ENCODE results near the gene CC2D1B. TPM values are rescaled to one million over a fixed set of nuclear protein-coding genes. Genes with fewer than 3 reads are reported as not detected.

CC2D1B gene
- polyA plus RNA-seq, 1 donor: 24.2 TPM

DNA sequence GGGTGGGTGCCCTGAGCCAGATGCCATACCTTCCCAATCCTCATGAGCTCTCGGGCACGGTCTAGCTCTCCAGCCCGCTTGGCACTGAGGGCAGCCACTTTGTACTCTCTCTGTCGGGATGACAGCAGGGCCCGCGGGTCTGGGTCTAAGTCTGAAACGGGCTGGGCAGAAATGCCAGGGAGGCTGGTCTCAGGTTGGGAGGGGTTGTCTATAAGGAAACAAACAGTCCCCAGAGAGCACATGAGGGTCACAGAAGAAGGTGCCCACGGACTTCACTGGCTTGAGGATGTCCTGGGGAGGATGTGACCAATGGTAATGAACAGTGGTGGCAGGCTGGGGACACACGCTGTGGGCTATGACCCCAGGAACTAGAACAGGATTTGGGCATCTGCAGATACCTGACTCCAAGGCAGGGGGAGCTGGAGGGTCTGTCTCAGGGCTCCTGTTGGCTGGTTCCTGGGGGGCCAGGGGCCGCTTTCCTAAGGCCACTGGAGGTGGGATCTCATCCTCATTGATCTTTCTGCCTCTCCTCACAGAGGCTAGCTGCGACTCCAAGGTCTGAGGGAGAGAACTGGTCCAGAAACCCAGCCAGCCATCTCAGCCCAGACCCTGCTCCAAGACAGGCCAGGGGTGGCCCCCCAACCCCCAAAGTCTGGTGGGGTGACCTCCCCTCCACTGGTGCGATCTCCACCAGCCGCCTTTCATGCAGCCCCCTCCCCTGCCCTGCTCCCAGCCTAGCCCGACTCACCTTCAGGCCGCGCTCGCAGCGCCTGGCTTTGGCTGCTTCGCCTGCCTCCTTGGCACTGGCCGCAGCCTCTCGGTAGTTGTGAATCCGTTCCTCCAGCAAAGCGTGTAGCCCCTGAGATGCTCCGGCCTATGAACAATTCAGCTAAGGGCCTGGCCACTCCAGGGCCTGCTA, 6.1 kb downstream of the CC2D1B start:
- Histone ChIP-seq H3K27ac (ENCODE audit: low read length) (no peak overlapping the region), H3K4me3 (ENCODE audit: low read length) (no peak overlapping the region), H3K36me3 (ENCODE audit: control insufficient read depth, insufficient read depth, low read length) (peaks cover 89% of the 10 kb centered on the region), H3K9me3 (ENCODE audit: control insufficient read depth, low read depth, low read length) (no peaks in the 10 kb centered on the region), H3K4me1 (ENCODE audit: control insufficient read depth, insufficient read depth, low read length) (peaks cover 6% of the 10 kb centered on the region), H3K27me3 (ENCODE audit: control insufficient read depth, insufficient read depth, low read length) (no peaks in the 10 kb centered on the region)
- DNase-seq: no peak
- no CpG with 5 or more reads among the region's 24 CpGs for WGBS (ENCODE audit: insufficient coverage, low lambda C conversion rate)

- H3K4me3 ChIP-seq (ENCODE audit: low read length): no peak overlapping the region
- H3K9me3 ChIP-seq (ENCODE audit: control insufficient read depth, low read depth, low read length): no peaks in the 10 kb centered on the region
- H3K27me3 ChIP-seq (ENCODE audit: control insufficient read depth, insufficient read depth, low read length): no peaks in the 10 kb centered on the region
- no peaks in the 10 kb centered on the region for H3K4me1 ChIP-seq (ENCODE audit: control insufficient read depth, insufficient read depth, low read length)
- no peak for DNase-seq
- no CpG with 5 or more reads among the region's 18 CpGs for WGBS (ENCODE audit: insufficient coverage, low lambda C conversion rate)
- H3K36me3 ChIP-seq (ENCODE audit: control insufficient read depth, insufficient read depth, low read length): peaks cover 95% of the 10 kb centered on the region
- H3K27ac ChIP-seq (ENCODE audit: low read length): no peak overlapping the region
Measured at GRCh38 chr1:52358851-52359497, 7.0 kb downstream of the CC2D1B start.

DNA sequence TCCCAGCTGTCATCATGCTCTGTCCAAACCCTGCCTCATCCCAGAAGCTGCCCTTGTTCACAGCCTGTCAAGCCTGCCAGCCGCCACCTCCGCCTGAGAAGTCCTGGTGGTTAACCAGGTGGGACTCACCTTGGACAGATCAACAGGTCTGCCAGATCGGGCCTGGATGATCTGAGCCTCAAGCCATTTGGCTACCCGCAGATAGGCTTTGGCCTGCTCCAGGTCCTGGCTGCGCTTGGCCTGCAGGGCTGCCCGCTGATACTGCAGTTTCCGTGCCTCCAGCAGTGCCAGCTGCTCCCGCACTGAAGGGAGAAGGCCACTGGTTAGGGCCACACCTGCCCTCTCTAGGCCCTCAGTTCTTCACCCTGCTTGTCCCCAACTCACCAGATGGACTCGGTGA, 8.6 kb downstream of the CC2D1B start:
- no peak for DNase-seq
- no CpG with 5 or more reads among the region's 9 CpGs for WGBS (ENCODE audit: insufficient coverage, low lambda C conversion rate)
- Histone ChIP-seq H3K36me3 (ENCODE audit: control insufficient read depth, insufficient read depth, low read length) (peaks cover 100% of the 10 kb centered on the region), H3K27ac (ENCODE audit: low read length) (no peak overlapping the region), H3K27me3 (ENCODE audit: control insufficient read depth, insufficient read depth, low read length) (no peaks in the 10 kb centered on the region), H3K4me3 (ENCODE audit: low read length) (no peak overlapping the region), H3K4me1 (ENCODE audit: control insufficient read depth, insufficient read depth, low read length) (no peaks in the 10 kb centered on the region), H3K9me3 (ENCODE audit: control insufficient read depth, low read depth, low read length) (no peaks in the 10 kb centered on the region)

DNA sequence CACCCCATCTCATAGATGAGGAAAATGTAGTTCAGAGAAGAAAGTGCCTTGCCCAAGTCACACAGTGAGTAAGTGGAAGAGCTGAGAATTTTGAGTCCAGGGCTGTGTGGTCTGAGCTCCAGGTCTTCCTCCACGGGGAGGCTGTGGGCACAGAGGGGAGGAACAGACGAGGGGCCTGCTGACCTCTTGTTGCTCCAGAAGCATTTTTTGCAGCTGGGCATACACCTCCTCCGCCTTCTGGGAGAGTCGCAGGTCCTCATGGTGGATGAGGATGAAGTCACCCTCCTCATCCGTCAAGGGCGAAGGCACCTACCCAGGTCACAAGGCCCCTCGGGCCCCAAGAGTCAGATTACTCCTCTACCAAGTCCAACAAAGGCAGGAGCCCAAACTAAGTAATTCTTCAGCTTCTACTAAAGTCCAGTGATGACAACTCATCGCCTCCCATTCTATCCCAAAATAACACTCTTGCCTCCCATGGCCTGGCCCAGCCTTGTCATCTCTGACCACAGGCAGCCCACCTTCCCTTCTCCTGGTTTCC, 9.1 kb downstream of the CC2D1B start:
- WGBS (ENCODE audit: insufficient coverage, low lambda C conversion rate): no CpG with 5 or more reads among the region's 8 CpGs
- H3K9me3 ChIP-seq (ENCODE audit: control insufficient read depth, low read depth, low read length): no peaks in the 10 kb centered on the region
- no peaks in the 10 kb centered on the region for H3K27me3 ChIP-seq (ENCODE audit: control insufficient read depth, insufficient read depth, low read length)
- no peaks in the 10 kb centered on the region for H3K4me1 ChIP-seq (ENCODE audit: control insufficient read depth, insufficient read depth, low read length)
- no peak for DNase-seq
- no peak overlapping the region for H3K27ac ChIP-seq (ENCODE audit: low read length)
- peaks cover 95% of the 10 kb centered on the region for H3K36me3 ChIP-seq (ENCODE audit: control insufficient read depth, insufficient read depth, low read length)
- H3K4me3 ChIP-seq (ENCODE audit: low read length): no peak overlapping the region

GRCh38 chr1:52355847-52356505, 10.0 kb downstream of the CC2D1B start:
- peaks cover 86% of the 10 kb centered on the region for H3K36me3 ChIP-seq (ENCODE audit: control insufficient read depth, insufficient read depth, low read length)
- no peaks in the 10 kb centered on the region for H3K4me1 ChIP-seq (ENCODE audit: control insufficient read depth, insufficient read depth, low read length)
- H3K4me3 ChIP-seq (ENCODE audit: low read length): no peak overlapping the region
- H3K27me3 ChIP-seq (ENCODE audit: control insufficient read depth, insufficient read depth, low read length): no peaks in the 10 kb centered on the region
- no peaks in the 10 kb centered on the region for H3K9me3 ChIP-seq (ENCODE audit: control insufficient read depth, low read depth, low read length)
- no CpG with 5 or more reads among the region's 11 CpGs for WGBS (ENCODE audit: insufficient coverage, low lambda C conversion rate)
- no peak for DNase-seq
- no peak overlapping the region for H3K27ac ChIP-seq (ENCODE audit: low read length)

- no CpG with 5 or more reads among the region's 8 CpGs for WGBS (ENCODE audit: insufficient coverage, low lambda C conversion rate)
- Histone ChIP-seq H3K27me3 (ENCODE audit: control insufficient read depth, insufficient read depth, low read length) (no peaks in the 10 kb centered on the region), H3K36me3 (ENCODE audit: control insufficient read depth, insufficient read depth, low read length) (peaks cover 83% of the 10 kb centered on the region), H3K9me3 (ENCODE audit: control insufficient read depth, low read depth, low read length) (no peaks in the 10 kb centered on the region), H3K4me1 (ENCODE audit: control insufficient read depth, insufficient read depth, low read length) (no peaks in the 10 kb centered on the region), H3K27ac (ENCODE audit: low read length) (no peak overlapping the region), H3K4me3 (ENCODE audit: low read length) (no peak overlapping the region)
- DNase-seq: no peak
Measured at GRCh38 chr1:52355436-52355835, 10.6 kb downstream of the CC2D1B start.

DNA sequence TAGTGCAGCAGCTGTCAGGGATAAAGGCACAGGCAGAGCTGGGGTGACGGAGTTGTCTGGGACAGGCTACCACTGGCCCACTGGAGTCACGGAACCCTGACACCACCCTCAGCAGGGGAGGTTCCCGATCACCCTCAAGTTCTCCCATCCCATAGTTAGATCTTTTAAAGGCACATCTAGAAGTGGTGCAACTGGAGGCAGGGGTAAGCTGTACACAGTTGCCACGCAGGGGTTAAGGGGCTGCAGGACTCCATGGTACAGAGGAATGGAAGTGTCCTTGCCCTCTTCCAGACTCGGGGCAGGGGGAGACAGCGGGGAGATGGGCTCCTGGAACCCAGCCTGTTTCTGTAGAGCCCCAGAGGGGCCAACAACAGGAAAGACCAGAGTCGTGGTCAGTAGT, 13.3 kb downstream of the CC2D1B start:
- DNase-seq: no peak
- Histone ChIP-seq H3K9me3 (ENCODE audit: control insufficient read depth, low read depth, low read length) (no peaks in the 10 kb centered on the region), H3K4me3 (ENCODE audit: low read length) (no peak overlapping the region), H3K4me1 (ENCODE audit: control insufficient read depth, insufficient read depth, low read length) (no peaks in the 10 kb centered on the region), H3K27me3 (ENCODE audit: control insufficient read depth, insufficient read depth, low read length) (no peaks in the 10 kb centered on the region), H3K27ac (ENCODE audit: low read length) (no peak overlapping the region), H3K36me3 (ENCODE audit: control insufficient read depth, insufficient read depth, low read length) (peaks cover 60% of the 10 kb centered on the region)
- no CpG with 5 or more reads among the region's 7 CpGs for WGBS (ENCODE audit: insufficient coverage, low lambda C conversion rate)

- no peak overlapping the region for H3K4me3 ChIP-seq (ENCODE audit: low read length)
- H3K9me3 ChIP-seq (ENCODE audit: control insufficient read depth, low read depth, low read length): no peaks in the 10 kb centered on the region
- no CpG with 5 or more reads among the region's 8 CpGs for WGBS (ENCODE audit: insufficient coverage, low lambda C conversion rate)
- H3K27ac ChIP-seq (ENCODE audit: low read length): no peak overlapping the region
- H3K27me3 ChIP-seq (ENCODE audit: control insufficient read depth, insufficient read depth, low read length): no peaks in the 10 kb centered on the region
- H3K36me3 ChIP-seq (ENCODE audit: control insufficient read depth, insufficient read depth, low read length): peaks cover 39% of the 10 kb centered on the region
- no peak for DNase-seq
- H3K4me1 ChIP-seq (ENCODE audit: control insufficient read depth, insufficient read depth, low read length): no peaks in the 10 kb centered on the region
Measured at GRCh38 chr1:52348704-52349300, 17.2 kb downstream of the CC2D1B start.

DNA sequence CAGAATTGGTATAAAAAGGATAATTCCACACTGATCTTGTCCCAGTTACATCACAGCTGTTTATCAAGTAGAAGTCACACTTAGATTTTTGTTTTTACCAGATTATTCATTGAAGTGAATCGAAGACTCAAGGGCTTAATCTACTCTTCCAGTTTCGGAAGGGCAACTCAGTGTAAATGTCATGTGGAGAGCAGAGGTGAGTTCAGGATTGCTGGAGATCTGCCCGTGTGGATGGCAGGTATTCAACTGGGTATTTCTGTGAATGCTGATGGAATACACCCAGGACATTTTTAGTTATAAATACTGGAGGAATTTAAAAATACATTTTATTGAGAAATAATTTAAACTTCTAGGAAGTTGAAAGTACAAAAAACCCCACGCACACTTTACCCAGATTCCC, 19.4 kb downstream of the CC2D1B start:
- WGBS (ENCODE audit: insufficient coverage, low lambda C conversion rate): 100% methylated on average over 2 of the region's 4 CpGs
- no peak for DNase-seq
- Histone ChIP-seq H3K27me3 (ENCODE audit: control insufficient read depth, insufficient read depth, low read length) (no peaks in the 10 kb centered on the region), H3K9me3 (ENCODE audit: control insufficient read depth, low read depth, low read length) (no peaks in the 10 kb centered on the region), H3K27ac (ENCODE audit: low read length) (no peak overlapping the region), H3K36me3 (ENCODE audit: control insufficient read depth, insufficient read depth, low read length) (peaks cover 26% of the 10 kb centered on the region), H3K4me3 (ENCODE audit: low read length) (no peak overlapping the region), H3K4me1 (ENCODE audit: control insufficient read depth, insufficient read depth, low read length) (no peaks in the 10 kb centered on the region)

GRCh38 chr1:52345252-52345651, 20.8 kb downstream of the CC2D1B start:
- Histone ChIP-seq H3K9me3 (ENCODE audit: control insufficient read depth, low read depth, low read length) (no peaks in the 10 kb centered on the region), H3K27ac (ENCODE audit: low read length) (no peak overlapping the region), H3K4me3 (ENCODE audit: low read length) (no peak overlapping the region), H3K27me3 (ENCODE audit: control insufficient read depth, insufficient read depth, low read length) (no peaks in the 10 kb centered on the region), H3K36me3 (ENCODE audit: control insufficient read depth, insufficient read depth, low read length) (peaks cover 23% of the 10 kb centered on the region), H3K4me1 (ENCODE audit: control insufficient read depth, insufficient read depth, low read length) (no peaks in the 10 kb centered on the region)
- no CpG with 5 or more reads among the region's 2 CpGs for WGBS (ENCODE audit: insufficient coverage, low lambda C conversion rate)
- DNase-seq: no peak
